Fibroblast of peridontal ligament (primary cell): ENCODE results near the gene PRDM15.

Experiments used
- DNase-seq: peaks from one replicate; pipeline ENCODE4 v3.0.0-alpha.2; 2010; ENCODE audit errors: extremely low read depth

Gene PRDM15

DNA sequence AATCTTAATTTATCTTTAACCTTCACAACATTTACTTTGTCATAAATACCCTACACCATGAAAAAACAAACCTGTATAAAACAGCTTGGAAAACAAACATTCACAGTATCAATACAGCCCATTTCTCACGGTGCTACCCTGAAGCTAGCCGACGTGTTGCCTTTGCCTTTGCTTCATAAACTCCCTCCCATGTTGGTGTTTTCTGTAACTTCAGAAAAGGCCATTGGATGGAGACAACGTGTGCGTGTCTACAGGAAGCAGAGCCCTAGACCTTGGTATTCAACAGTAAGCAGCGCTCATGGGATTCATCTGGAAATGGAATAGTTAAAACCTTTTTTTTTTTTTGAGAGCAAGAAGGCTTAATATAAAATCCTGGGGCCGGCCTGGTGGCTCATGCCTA lies 7.2 kb upstream of the PRDM15 start:
- DNase-seq = no peak

DNA sequence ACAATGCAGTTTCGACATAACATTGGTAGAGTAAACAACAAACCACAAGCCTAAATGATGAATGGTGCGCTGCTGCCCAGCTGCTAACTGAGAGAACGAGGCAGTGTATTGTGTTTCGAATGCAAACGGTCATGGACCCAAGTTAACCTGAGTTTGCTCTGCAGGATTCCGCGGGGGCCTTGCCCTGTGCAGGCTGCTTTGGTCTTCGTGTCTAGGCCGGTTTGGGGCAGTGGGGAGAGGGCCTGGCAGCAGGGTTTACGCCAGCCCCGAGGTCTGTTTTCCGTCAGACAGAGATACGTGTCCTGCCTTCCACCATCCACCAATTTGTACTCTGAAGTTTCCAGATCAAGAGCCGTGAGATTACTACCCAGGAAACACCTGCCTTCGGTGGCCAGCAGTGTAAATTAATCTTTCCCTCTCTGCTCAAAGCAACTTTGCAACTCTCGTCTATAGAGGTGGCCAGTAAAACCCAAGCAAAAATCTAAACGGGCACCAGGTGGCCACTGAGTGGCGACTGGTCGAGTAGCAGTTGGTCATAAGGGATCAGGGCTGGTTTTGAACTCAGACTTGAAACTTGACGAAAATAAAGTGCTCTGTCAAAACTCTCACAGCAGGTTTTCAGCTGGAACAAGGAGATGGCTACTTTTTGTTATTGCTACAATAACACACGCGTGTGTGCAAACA lies 6.3 kb upstream of the PRDM15 start:
- DNase-seq = peak; percentile 52

- DNase-seq = no peak
Measured at GRCh38 chr21:41884501-41885030, 5.4 kb upstream of the PRDM15 start.

- no peak for DNase-seq
Measured at GRCh38 chr21:41883582-41883981, 4.4 kb upstream of the PRDM15 start.

- no peak for DNase-seq
Measured at GRCh38 chr21:41881051-41881450, 1.9 kb upstream of the PRDM15 start.

DNA sequence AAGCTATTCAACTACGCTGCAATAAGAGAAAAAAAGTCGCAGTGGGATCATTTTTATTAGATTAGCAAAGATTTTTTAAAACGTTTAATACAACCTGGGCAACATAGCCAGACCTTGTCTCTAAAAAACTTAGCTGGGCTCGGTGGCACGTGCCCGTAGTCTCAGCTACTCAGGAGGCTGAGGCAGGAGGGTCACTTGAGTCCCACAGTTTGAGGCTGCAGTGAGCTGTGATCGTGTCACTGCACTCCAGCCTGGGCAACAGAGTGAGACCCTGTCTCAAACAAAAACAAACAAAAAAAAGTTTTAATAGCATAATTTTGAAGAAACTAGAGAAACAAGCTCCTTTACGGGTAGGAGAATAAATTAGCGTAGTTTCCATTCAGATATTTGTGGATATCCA lies 1.0 kb upstream of the PRDM15 start:
- no peak for DNase-seq

GRCh38 chr21:41878831-41879189 lies 334 bp downstream of the PRDM15 start:
- peak; percentile 80 for DNase-seq

DNA sequence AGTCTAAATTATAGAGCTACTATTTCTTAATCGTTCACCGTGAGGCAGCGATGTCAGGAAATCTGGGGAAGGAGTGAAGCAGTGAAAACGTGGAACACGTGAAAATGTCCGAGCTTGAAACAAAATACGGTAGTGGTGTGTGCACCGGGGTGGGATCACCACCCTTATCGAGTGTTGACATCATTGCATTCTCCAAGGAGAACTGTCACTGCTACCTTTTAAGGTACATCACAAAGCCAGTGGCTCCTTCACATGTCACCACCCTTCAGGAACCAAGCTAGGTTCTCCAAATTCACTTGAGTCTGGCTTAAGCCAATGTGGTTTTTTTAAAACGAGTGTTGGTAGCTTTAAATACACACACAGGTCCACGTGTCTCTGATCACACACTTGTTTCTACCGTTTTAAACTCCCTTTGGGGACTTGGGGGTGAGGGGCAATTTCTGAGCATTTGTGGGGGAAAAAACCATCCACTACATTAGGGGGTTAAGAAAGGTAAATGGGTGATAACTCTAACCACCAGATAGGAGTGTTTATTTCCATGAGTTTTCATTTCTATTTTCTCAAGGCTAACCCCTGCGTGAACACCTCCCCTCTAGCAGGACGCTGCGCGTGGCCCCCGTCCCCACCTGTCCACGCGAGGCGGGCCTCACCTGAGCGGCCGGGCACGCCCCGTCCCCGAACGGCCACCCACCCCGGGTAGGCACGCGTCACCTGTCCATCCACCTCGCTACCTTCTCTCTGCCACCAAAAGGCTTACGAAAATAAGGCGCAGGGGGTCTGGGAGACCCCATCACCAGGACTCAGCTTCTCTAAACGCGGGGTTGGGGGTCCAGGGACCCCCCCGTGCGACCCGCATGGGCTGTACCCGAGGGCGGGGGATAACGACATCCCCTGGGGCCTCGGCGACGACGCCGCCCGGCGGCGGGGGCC lies 978 bp downstream of the PRDM15 start:
- peak; percentile 76 for DNase-seq

DNA sequence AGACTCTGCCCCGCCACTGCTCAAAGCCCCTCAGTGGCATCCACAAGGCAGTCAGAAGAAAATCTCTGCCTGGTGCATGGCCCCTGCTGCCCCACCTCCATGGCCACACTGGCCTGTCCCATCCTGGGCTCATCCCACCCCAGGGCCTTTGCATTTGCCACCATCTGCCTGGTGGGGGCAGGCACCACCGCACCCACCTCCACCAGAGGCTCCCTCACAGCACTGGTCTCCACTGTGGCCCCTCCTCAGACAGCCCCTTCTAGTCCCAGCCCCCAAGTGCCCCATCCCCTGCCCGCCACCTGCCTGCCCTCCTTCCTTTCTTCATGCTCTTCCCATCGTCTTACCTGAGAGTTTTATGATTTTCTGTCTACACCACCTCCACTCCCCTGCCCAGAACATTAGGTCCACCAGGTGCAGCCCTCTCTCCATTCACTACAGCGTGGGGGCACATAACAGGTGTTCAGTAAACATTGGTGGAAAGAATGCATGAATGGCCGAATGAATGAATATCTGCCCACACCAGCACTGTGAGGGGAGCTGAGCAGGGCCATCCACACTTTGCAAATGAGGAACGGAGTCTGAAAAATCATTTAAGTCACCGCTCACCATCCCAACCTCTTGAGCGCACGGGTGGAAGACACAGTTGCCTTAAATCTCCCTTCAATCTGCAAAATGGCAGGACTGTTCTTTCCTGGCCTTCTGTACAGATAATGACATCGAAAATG lies 2.1 kb downstream of the PRDM15 start:
- DNase-seq = peak; percentile 8

DNA sequence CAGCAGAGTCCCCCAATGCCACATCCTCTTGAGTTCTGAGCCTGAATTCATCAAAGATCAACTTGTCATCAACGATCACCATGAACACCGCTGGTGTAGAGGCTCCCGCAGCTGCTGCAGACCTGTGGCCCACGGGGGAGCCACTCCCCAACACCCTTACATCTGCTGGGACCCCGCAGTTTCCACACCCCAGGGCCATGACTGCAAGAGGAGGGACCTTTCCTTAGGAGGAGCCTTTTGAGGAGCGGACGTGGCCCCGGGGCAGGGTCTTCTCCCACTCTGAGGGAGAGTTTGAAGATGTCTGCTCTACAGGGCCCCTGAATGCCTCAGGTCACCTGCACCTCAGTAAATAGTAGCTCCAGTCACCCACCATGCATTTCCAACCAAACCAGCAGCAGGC lies 2.7 kb downstream of the PRDM15 start:
- DNase-seq = no peak

- DNase-seq = no peak
Measured at GRCh38 chr21:41875086-41875485, 4.1 kb downstream of the PRDM15 start.

GRCh38 chr21:41874611-41875010 lies 4.5 kb downstream of the PRDM15 start:
- no peak for DNase-seq

DNA sequence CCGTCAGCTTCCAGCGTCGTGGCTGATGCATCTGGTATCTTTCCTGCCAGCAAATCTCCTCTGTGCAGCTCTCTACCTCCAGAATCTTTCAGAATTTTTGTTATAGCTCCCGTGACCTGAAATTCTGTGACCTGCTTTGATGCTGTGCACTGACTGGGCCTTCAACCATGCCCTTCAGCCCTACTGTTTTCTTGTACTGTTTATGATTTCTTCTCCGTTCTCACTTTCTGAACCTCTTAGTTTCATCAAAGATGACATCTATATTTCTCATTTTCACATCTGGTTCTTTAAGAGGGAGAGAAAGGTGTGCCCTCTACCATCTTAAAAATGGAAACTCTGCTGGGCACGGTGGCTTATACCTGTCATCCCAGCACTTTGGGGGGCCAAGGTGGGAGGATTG lies 5.7 kb downstream of the PRDM15 start:
- DNase-seq = no peak

DNA sequence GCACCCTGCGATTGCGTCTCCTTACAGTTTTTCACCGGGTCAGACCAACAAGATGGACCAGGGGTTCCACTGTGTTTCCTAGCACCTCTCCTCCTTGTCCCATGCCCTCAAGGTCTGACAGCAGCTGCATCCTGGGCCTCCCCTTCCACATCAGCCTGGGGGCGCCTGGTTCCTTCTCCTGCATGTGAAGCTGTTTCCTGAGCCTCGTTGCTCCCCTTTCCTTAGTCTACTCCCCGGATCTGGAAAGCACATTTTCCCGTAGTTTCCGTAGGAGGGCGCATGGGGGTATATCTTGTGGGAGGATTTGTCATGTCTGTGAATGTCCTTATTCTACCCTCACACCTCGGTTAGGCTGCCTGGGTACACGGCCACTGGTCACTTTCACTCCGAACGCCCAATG lies 6.1 kb downstream of the PRDM15 start:
- no peak for DNase-seq

GRCh38 chr21:41871293-41872030 lies 7.7 kb downstream of the PRDM15 start:
- no peak for DNase-seq

DNA sequence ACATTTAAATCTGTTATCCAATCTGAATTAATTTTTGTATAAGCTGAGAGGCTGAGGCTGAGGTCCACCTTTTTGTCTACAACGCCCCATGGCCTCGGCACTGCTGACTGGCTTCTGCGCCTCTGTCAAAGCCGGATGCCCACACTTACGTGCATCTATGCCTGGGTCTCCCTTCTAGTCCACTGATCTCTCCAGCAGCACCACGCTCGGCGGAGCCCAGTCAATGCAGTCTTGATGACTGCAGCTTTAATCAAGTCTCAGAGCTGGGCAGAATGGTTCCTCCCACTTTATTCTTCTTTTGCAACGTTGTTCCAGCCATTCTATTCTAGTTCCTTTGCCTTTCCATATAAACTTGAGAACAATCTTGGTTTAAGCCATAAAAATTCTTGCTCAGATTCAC lies 9.4 kb downstream of the PRDM15 start:
- no peak for DNase-seq

- no peak for DNase-seq
Measured at GRCh38 chr21:41868062-41868710, 11.0 kb downstream of the PRDM15 start.

GRCh38 chr21:41867313-41867712 lies 11.8 kb downstream of the PRDM15 start:
- DNase-seq = no peak

GRCh38 chr21:41866274-41866809 lies 12.8 kb downstream of the PRDM15 start:
- DNase-seq = no peak

- DNase-seq = no peak
Measured at GRCh38 chr21:41865002-41865777, 14.0 kb downstream of the PRDM15 start.
